Skeletal muscle satellite cell (primary cell): ENCODE measurements around the gene VPS39.

ENCODE experiments used
- H3K27me3 ChIP-seq: 2 replicates; pipeline ENCODE4 v1.7.0; 2013; ENCODE audit warnings: low read length; ENCODE audit not compliant: control insufficient read depth, insufficient read depth
- H3K36me3 ChIP-seq: 2 replicates; pipeline ENCODE4 v1.7.0; 2013; ENCODE audit warnings: mild to moderate bottlenecking, control low read depth, low read length; ENCODE audit not compliant: insufficient read depth
- H3K4me1 ChIP-seq: 2 replicates; pipeline ENCODE4 v1.7.0; 2013; ENCODE audit warnings: low read length; ENCODE audit not compliant: control insufficient read depth, insufficient read depth
- H3K4me2 ChIP-seq: 2 replicates; pipeline ENCODE4 v1.7.0; 2013; ENCODE audit warnings: mild to moderate bottlenecking, low read length
- H3K4me3 ChIP-seq: 2 replicates; pipeline ENCODE4 v1.7.0; 2013; ENCODE audit warnings: low read length
- H3K9ac ChIP-seq: 2 replicates; pipeline ENCODE4 v1.7.0; 2013; ENCODE audit warnings: mild to moderate bottlenecking, low read depth, low read length, moderate library complexity
- H3K9me3 ChIP-seq: replicated peaks from 2 replicates; pipeline ENCODE4 v1.7.0; 2013; ENCODE audit warnings: mild to moderate bottlenecking, control low read depth, low read length

The VPS39 gene

GRCh38 chr15:42157381-42157780 is 50.7 kb downstream of the VPS39 start:
- Histone ChIP-seq H3K9ac (no peak overlapping the region), H3K9me3 (no peaks in the 10 kb centered on the region), H3K4me1 (peaks cover 15% of the 10 kb centered on the region), H3K36me3 (peaks cover 37% of the 10 kb centered on the region), H3K4me3 (no peak overlapping the region), H3K27me3 (no peaks in the 10 kb centered on the region), H3K4me2 (no peak overlapping the region)

GRCh38 chr15:42156243-42156922 is 51.7 kb downstream of the VPS39 start, which contains the start of gene PLA2G4F:
PLA2G4F (minus strand) TSS chr15:42156636; CDS start chr15:42156549, 87 bp downstream.
- Histone ChIP-seq H3K4me3 (no peak within 1 kb of the TSS), H3K9me3 (no peaks in the 10 kb centered on the region), H3K9ac (no peak within 1 kb of the TSS), H3K4me1 (peaks cover 25% of the 10 kb centered on the region), H3K27me3 (no peaks in the 10 kb centered on the region), H3K36me3 (peaks cover 27% of the 10 kb centered on the region), H3K4me2 (no peak within 1 kb of the TSS)

GRCh38 chr15:42155546-42156242 is 52.4 kb downstream of the VPS39 start:
- H3K9me3 ChIP-seq, result no peaks in the 10 kb centered on the region
- no peak overlapping the region for H3K4me3 ChIP-seq
- H3K9ac ChIP-seq, result no peak overlapping the region
- peaks cover 21% of the 10 kb centered on the region for H3K36me3 ChIP-seq
- no peaks in the 10 kb centered on the region for H3K27me3 ChIP-seq
- peaks cover 26% of the 10 kb centered on the region for H3K4me1 ChIP-seq
- H3K4me2 ChIP-seq, result no peak overlapping the region

DNA sequence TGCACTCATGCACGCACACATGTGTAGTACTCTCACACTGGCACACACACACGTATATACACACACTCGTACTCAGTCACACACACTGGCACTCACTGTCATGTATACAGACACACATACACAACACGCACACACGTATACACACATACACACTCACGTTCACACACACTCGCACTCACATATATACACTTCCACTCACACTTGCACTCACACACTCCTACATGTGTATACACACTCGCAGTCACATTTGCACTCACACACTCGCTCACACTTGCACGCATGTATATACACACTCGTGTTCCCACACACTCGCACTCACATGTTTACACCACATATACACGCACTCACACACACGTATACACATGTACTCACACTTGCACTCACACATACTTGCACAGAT is 53.1 kb downstream of the VPS39 start:
- H3K4me3 ChIP-seq, result no peak overlapping the region
- peaks cover 13% of the 10 kb centered on the region for H3K36me3 ChIP-seq
- H3K9me3 ChIP-seq, result no peaks in the 10 kb centered on the region
- no peak overlapping the region for H3K9ac ChIP-seq
- H3K4me1 ChIP-seq, result peaks cover 26% of the 10 kb centered on the region
- H3K27me3 ChIP-seq, result no peaks in the 10 kb centered on the region
- no peak overlapping the region for H3K4me2 ChIP-seq

DNA sequence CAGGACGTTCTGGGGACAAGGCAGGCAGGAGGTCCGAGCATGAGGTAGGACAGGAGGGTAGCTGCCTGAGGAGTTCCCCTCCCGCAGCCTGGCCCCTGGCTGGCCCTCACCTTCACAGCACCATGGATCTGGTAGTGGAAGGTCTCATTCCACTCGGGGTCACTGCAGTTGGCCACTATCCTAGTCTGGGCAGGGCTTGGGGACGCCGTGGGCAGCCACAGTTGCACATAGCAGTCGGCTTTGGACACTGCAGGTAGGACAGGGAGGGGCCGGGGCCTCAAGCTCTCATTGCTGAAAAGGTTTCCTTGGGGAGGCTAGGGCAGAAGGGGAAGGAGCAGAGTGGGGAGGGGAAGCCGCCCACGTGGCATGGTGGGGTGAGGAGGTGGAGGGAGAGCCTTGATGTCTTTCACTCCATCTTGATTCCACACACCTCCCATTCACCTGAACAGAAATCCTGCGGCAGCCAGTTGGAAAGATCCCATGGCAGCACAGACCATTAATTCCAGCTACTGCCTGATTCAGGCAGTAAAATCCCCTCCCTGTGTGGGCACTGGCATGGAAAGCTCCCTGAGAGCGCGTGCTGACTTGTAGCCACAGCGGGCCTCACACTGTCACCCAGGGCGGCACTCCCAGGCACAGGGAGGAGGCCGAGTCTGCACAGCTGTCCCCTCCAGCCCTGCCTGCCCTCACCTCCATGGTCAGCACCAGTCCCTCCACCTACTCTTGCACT is 53.7 kb downstream of the VPS39 start:
- H3K9me3 ChIP-seq, result no peaks in the 10 kb centered on the region
- H3K36me3 ChIP-seq, result peaks cover 7% of the 10 kb centered on the region
- peaks cover under 1% of the 10 kb centered on the region for H3K27me3 ChIP-seq
- no peak overlapping the region for H3K4me3 ChIP-seq
- peaks cover 26% of the 10 kb centered on the region for H3K4me1 ChIP-seq
- no peak overlapping the region for H3K4me2 ChIP-seq
- no peak overlapping the region for H3K9ac ChIP-seq

DNA sequence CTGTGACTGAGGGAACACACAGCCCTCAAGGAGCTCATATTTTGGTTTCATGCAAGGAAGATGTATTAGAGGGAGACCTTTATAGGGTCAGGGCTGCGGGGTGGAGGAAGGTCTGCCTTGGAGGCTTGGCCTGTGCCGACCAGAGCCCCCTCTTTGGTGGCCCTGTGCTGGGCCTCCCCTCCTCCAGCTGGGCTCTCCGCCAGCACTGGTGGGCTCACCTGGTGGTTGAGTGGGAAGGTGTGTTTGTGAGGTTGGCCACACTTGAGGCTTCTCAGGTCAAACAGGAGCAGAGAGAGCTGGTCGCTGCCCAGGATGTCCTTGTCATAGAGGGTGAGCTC is 54.3 kb downstream of the VPS39 start:
- H3K36me3 ChIP-seq, result peaks cover 2% of the 10 kb centered on the region
- no peak overlapping the region for H3K4me2 ChIP-seq
- peaks cover 23% of the 10 kb centered on the region for H3K4me1 ChIP-seq
- peaks cover 5% of the 10 kb centered on the region for H3K27me3 ChIP-seq
- no peak overlapping the region for H3K4me3 ChIP-seq
- no peak overlapping the region for H3K9ac ChIP-seq
- no peaks in the 10 kb centered on the region for H3K9me3 ChIP-seq

GRCh38 chr15:42152921-42153698 is 55.0 kb downstream of the VPS39 start:
- H3K4me3 ChIP-seq, result no peak overlapping the region
- H3K36me3 ChIP-seq, result no peaks in the 10 kb centered on the region
- H3K4me1 ChIP-seq, result peaks cover 16% of the 10 kb centered on the region
- no peak overlapping the region for H3K4me2 ChIP-seq
- H3K27me3 ChIP-seq, result peaks cover 10% of the 10 kb centered on the region
- H3K9ac ChIP-seq, result no peak overlapping the region
- no peaks in the 10 kb centered on the region for H3K9me3 ChIP-seq

GRCh38 chr15:42152196-42152920 is 55.7 kb downstream of the VPS39 start:
- H3K4me2 ChIP-seq, result no peak overlapping the region
- H3K4me1 ChIP-seq, result peaks cover 13% of the 10 kb centered on the region
- H3K27me3 ChIP-seq, result peaks cover 10% of the 10 kb centered on the region
- H3K36me3 ChIP-seq, result no peaks in the 10 kb centered on the region
- no peak overlapping the region for H3K4me3 ChIP-seq
- no peaks in the 10 kb centered on the region for H3K9me3 ChIP-seq
- H3K9ac ChIP-seq, result no peak overlapping the region

DNA sequence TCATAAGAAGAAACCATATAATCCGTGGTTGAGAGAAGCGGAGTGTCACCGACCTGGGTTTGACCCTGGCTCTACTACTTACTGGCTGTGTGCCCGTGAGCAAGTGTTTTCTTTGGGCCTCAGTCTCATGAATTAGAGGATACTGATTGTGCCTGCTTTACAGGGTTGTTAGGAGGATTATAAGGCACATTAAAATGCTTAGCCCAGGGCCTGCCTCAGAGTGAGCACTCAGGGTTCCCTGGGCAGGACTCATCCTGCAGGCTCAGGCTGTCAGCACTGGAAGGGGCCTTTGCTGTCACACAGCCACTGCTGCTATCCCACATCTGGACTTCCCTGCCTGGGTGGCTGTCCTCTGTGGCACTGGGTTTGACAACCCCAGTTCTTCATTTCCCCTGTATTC is 56.4 kb downstream of the VPS39 start:
- H3K4me1 ChIP-seq, result peaks cover 13% of the 10 kb centered on the region
- H3K4me3 ChIP-seq, result no peak overlapping the region
- H3K4me2 ChIP-seq, result no peak overlapping the region
- H3K36me3 ChIP-seq, result no peaks in the 10 kb centered on the region
- H3K27me3 ChIP-seq, result peaks cover 10% of the 10 kb centered on the region
- H3K9me3 ChIP-seq, result no peaks in the 10 kb centered on the region
- no peak overlapping the region for H3K9ac ChIP-seq

DNA sequence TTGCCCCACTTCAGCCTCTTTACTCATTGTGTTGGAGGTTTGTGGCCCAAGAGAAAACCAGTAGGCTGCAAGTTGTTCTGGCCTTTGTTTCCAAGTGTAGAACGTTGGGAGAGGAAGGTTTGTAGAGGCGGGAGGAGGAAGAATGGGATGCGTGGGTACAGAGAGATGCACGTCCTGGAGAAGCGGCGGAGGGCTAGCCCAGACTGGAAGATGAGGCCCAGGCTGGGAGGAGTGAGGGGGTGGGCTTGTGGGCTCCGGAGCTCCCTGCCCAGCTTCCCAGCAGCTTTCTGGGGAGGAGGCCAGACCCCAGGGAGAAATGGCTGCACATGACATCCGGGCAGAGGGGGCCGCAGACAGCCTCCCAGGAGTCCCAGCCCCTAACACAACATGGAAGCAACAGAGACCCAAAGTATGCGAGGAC is 57.0 kb downstream of the VPS39 start:
- peaks cover 16% of the 10 kb centered on the region for H3K27me3 ChIP-seq
- no peaks in the 10 kb centered on the region for H3K36me3 ChIP-seq
- no peak overlapping the region for H3K9ac ChIP-seq
- peaks cover 13% of the 10 kb centered on the region for H3K4me1 ChIP-seq
- H3K4me3 ChIP-seq, result no peak overlapping the region
- no peaks in the 10 kb centered on the region for H3K9me3 ChIP-seq
- no peak overlapping the region for H3K4me2 ChIP-seq
